Aorta (tissue), 5 donors: ENCODE results near the gene EML1. TPM values are rescaled to one million over a fixed set of nuclear protein-coding genes. Genes with fewer than 3 reads are reported as not detected.

Experiments
- ATAC-seq: fragments of 200-7000 bp; cut with Tn5 transposase; one replicate; pipeline ENCODE4 v1.9.1; 2022; ENCODE audit warnings: moderate library complexity; ENCODE audit not compliant: low FRiP score
- DNase-seq, 2 donors: peaks; one replicate each; pipeline ENCODE4 v3.0.0-alpha.2; 2020
- H3K27ac ChIP-seq, 2 donors: one replicate each; pipeline ENCODE4 v1.5.1; 2013; ENCODE audit warnings: low read length in 2 of 2, mild to moderate bottlenecking in 2 of 2, moderate library complexity in 2 of 2, control low read depth in 1 of 2, inconsistent platforms in 1 of 2, low read depth in 1 of 2
- H3K27me3 ChIP-seq, 2 donors: one replicate each; pipeline ENCODE4 v1.6.1; 2013; ENCODE audit warnings: control low read depth in 1 of 2, low read length in 1 of 2, mild to moderate bottlenecking in 1 of 2, moderate library complexity in 1 of 2; ENCODE audit not compliant: insufficient read depth in 2 of 2, control insufficient read depth in 1 of 2
- H3K36me3 ChIP-seq, 2 donors: one replicate each; pipeline ENCODE4 v1.6.1; 2013; ENCODE audit warnings: control low read depth in 1 of 2, low read length in 1 of 2, mild to moderate bottlenecking in 1 of 2; ENCODE audit not compliant: insufficient read depth in 2 of 2, control insufficient read depth in 1 of 2
- H3K4me1 ChIP-seq, 2 donors: one replicate each; pipeline ENCODE4 v1.6.1; 2013; ENCODE audit warnings: low read length in 2 of 2, control low read depth in 1 of 2, mild to moderate bottlenecking in 1 of 2, moderate library complexity in 1 of 2; ENCODE audit not compliant: insufficient read depth in 2 of 2, control insufficient read depth in 1 of 2
- H3K4me3 ChIP-seq, 2 donors: one replicate each; pipeline ENCODE4 v1.5.1; 2013; ENCODE audit warnings: low read length in 2 of 2, control low read depth in 1 of 2, mild to moderate bottlenecking in 1 of 2
- H3K9me3 ChIP-seq: one replicate; pipeline ENCODE4 v1.6.1; 2013; ENCODE audit warnings: mild to moderate bottlenecking, low read length; ENCODE audit not compliant: control insufficient read depth
- WGBS, 2 donors: extraction: QIAGEN DNeasy Blood & Tissue Kit; methylation state at CpG; one replicate each; pipeline ENCODE4 v1.1.7; 2013; 5-methylcytosine and 5-hydroxymethylcytosine counted together
- intact Hi-C, 2 donors: fragments of 100-400 bp; cut with DNase I; formaldehyde crosslinking; loops; one replicate each; pipeline versions ENCODE4 v1.14.2 to v1.15.0; 2022
- polyA plus RNA-seq, 2 donors: library from polyadenylated mRNA; stranded (reverse); fragments of 200-250 nt; gene quantifications; one replicate each; pipeline ENCODE4 v1.2.3, GENCODE V29; 2013
- total RNA-seq, 2 donors: library from RNA; stranded (reverse); fragmentation: NEBNext Ultra II Directional; extraction: Animal tissue kit (Norgen Biotek cat#: 25700); gene quantifications; one replicate each; pipeline ENCODE4 v1.2.1, GENCODE V29; 2021
- donor health status: healthy with polysubstance abuse.
- donor health status: Bipolar disorder and iron deficiency.
- donor health status: DM: no; HTN: no; CAD: no.
- donor health status: DM: no; HTN: no; CAD: no.
- donor health status: DM: yes; HTN: yes; CAD: no.

The EML1 gene
- total and polyA plus RNA-seq, 4 donors = 4.8 to 62.0 (median 36.6) TPM

GRCh38 chr14:99955826-99956455 is 162.7 kb downstream of the EML1 start:
- DNase-seq (peak in 1 of 2 donors; percentile 54), ATAC-seq (no peak)
- no peak overlapping the region for H3K27ac ChIP-seq
- H3K27me3 ChIP-seq = no peaks in the 10 kb centered on the region
- H3K9me3 ChIP-seq = no peaks in the 10 kb centered on the region
- no peaks in the 10 kb centered on the region for H3K4me1 ChIP-seq
- intact Hi-C loops = no loop called here
- no peaks in the 10 kb centered on the region for H3K36me3 ChIP-seq
- WGBS, 2 donors = 91 to 93% methylated on average over 7 of the region's 7 CpGs
- no peak overlapping the region for H3K4me3 ChIP-seq

- H3K9me3 ChIP-seq = no peaks in the 10 kb centered on the region
- ATAC-seq (no peak), DNase-seq (peak in 1 of 2 donors; percentile 15)
- H3K27me3 ChIP-seq = no peaks in the 10 kb centered on the region
- 57 to 69% methylated on average over 7 of the region's 7 CpGs for WGBS, 2 donors
- no peak overlapping the region for H3K27ac ChIP-seq
- no peaks in the 10 kb centered on the region for H3K36me3 ChIP-seq
- no peak overlapping the region for H3K4me3 ChIP-seq
- no peaks in the 10 kb centered on the region for H3K4me1 ChIP-seq
- intact Hi-C loops = no loop called here
Measured at GRCh38 chr14:99958380-99958779, 165.2 kb downstream of the EML1 start.

GRCh38 chr14:99961826-99962518 is 168.8 kb downstream of the EML1 start:
- WGBS, 2 donors = 46 to 53% methylated on average over 18 of the region's 18 CpGs
- H3K4me1 ChIP-seq = no peaks in the 10 kb centered on the region
- ATAC-seq = no peak
- no peaks in the 10 kb centered on the region for H3K36me3 ChIP-seq
- no peaks in the 10 kb centered on the region for H3K27me3 ChIP-seq
- intact Hi-C loops = no loop called here
- no peak for DNase-seq
- no peak overlapping the region for H3K27ac ChIP-seq
- H3K9me3 ChIP-seq = no peaks in the 10 kb centered on the region
- H3K4me3 ChIP-seq = no peak overlapping the region

- Histone ChIP-seq H3K9me3 (no peaks in the 10 kb centered on the region), H3K4me1 (no peaks in the 10 kb centered on the region), H3K27me3 (no peaks in the 10 kb centered on the region), H3K36me3 (no peaks in the 10 kb centered on the region), H3K4me3 (no peak overlapping the region), H3K27ac (no peak overlapping the region)
- DNase-seq (no peak), ATAC-seq (no peak)
- WGBS, 2 donors = 80 to 82% methylated on average over 9 of the region's 9 CpGs
- intact Hi-C loops = no loop called here
Measured at GRCh38 chr14:99964979-99965378, 171.8 kb downstream of the EML1 start.

- Histone ChIP-seq H3K27ac (no peak overlapping the region), H3K27me3 (no peaks in the 10 kb centered on the region), H3K9me3 (no peaks in the 10 kb centered on the region), H3K4me1 (no peaks in the 10 kb centered on the region), H3K4me3 (no peak overlapping the region), H3K36me3 (no peaks in the 10 kb centered on the region)
- ATAC-seq (no peak), DNase-seq (peak in 1 of 2 donors; percentile 73)
- intact Hi-C loops = no loop called here
- WGBS, 2 donors = 92 to 93% methylated on average over 23 of the region's 23 CpGs
Measured at GRCh38 chr14:99966037-99966835, 173.0 kb downstream of the EML1 start.

- no peak for ATAC-seq
- Histone ChIP-seq H3K27ac (no peak overlapping the region), H3K36me3 (no peaks in the 10 kb centered on the region), H3K27me3 (no peaks in the 10 kb centered on the region), H3K9me3 (no peaks in the 10 kb centered on the region), H3K4me1 (no peaks in the 10 kb centered on the region), H3K4me3 (no peak overlapping the region)
- WGBS, 2 donors = 84 to 90% methylated on average over 12 of the region's 12 CpGs
- intact Hi-C loops = no loop called here
- DNase-seq = peak in 1 of 2 donors; percentile 75
Measured at GRCh38 chr14:99966912-99967311, 173.7 kb downstream of the EML1 start.

GRCh38 chr14:99968191-99968920 is 175.1 kb downstream of the EML1 start:
- H3K36me3 ChIP-seq = no peaks in the 10 kb centered on the region
- intact Hi-C loops = no loop called here
- H3K27ac ChIP-seq = no peak overlapping the region
- ATAC-seq = no peak
- no peak for DNase-seq
- no peaks in the 10 kb centered on the region for H3K4me1 ChIP-seq
- H3K9me3 ChIP-seq = no peaks in the 10 kb centered on the region
- H3K4me3 ChIP-seq = no peak overlapping the region
- H3K27me3 ChIP-seq = no peaks in the 10 kb centered on the region
- 77% methylated on average over 11 of the region's 11 CpGs for WGBS, 2 donors

GRCh38 chr14:99968941-99969340 is 175.7 kb downstream of the EML1 start:
- Histone ChIP-seq H3K4me1 (no peaks in the 10 kb centered on the region), H3K4me3 (no peak overlapping the region), H3K27ac (no peak overlapping the region), H3K27me3 (no peaks in the 10 kb centered on the region), H3K9me3 (no peaks in the 10 kb centered on the region), H3K36me3 (no peaks in the 10 kb centered on the region)
- intact Hi-C loops = no loop called here
- DNase-seq (no peak), ATAC-seq (no peak)
- WGBS, 2 donors = 30 to 49% methylated on average over 5 of the region's 5 CpGs
